Erythroblast (primary cell): Measurements from ENCODE around the gene NRL.

Experiments used
- GATA1 ChIP-seq: IDR thresholded peaks from 2 replicates; pipeline ENCODE4 v1.6.1; 2011; ENCODE audit warnings: low read depth, mild to moderate bottlenecking, control low read depth, low read length, moderate library complexity
- POLR2A ChIP-seq: IDR thresholded peaks from 2 replicates; pipeline ENCODE4 v1.6.1; 2011; ENCODE audit warnings: mild to moderate bottlenecking, low read length

GRCh38 chr14:24078146-24078545 is 36.6 kb downstream of the NRL start:
- TF ChIP-seq POLR2A: no peak
- no peak for TF ChIP-seq GATA1
